Sigmoid colon (tissue), 7 donors: Measurements from ENCODE around the gene PGF. TPM values are rescaled to one million over a fixed set of nuclear protein-coding genes. Genes with fewer than 3 reads are reported as not detected.

Source experiments
- DNase-seq: peaks from one replicate; pipeline ENCODE4 v3.0.0-alpha.2; 2019
- H3K27ac ChIP-seq, 4 donors: fragments of 200-600 bp; sonication (generic); one replicate each; pipeline ENCODE4 v1.5.1; 2016 to 2019; ENCODE audit warnings: mild to moderate bottlenecking in 1 of 4
- H3K27me3 ChIP-seq, 3 donors: fragments of 200-600 bp; sonication (generic); one replicate each; pipeline ENCODE4 v1.5.1; 2019; ENCODE audit warnings: mild to moderate bottlenecking in 1 of 3
- H3K36me3 ChIP-seq, 4 donors: fragments of 200-600 bp; sonication (generic); one replicate each; pipeline ENCODE4 v1.5.1; 2016 to 2019
- H3K4me1 ChIP-seq, 4 donors: fragments of 200-600 bp; sonication (generic); one replicate each; pipeline ENCODE4 v1.5.1; 2017 to 2019
- H3K4me3 ChIP-seq, 4 donors: fragments of 200-600 bp; sonication (generic); one replicate each; pipeline ENCODE4 v1.5.1; 2017 to 2019; ENCODE audit warnings: mild to moderate bottlenecking in 2 of 4, moderate library complexity in 1 of 4
- H3K9me3 ChIP-seq, 4 donors: fragments of 200-600 bp in 3 of 4; sonication (generic) in 3 of 4; one replicate each; pipeline versions ENCODE4 v1.5.1 to v1.6.1; 2013 to 2019
- CTCF ChIP-seq, 4 experiments: fragments of 450-650 bp in 3 of 4; fragments of 200-600 bp in 1 of 4; IDR thresholded peaks; one replicate each; pipeline ENCODE4 v1.5.1; 2016 to 2019; ENCODE audit warnings: antibody characterized with exemption in 4 of 4, mild to moderate bottlenecking in 3 of 4, moderate library complexity in 2 of 4
- EP300 ChIP-seq, 4 donors: sonication (generic); formaldehyde crosslinking; IDR thresholded peaks; one replicate each; pipeline ENCODE4 v1.6.1; 2017; ENCODE audit warnings: antibody characterized with exemption in 4 of 4
- POLR2A ChIP-seq, 2 donors: fragments of 450-650 bp; IDR thresholded peaks; one replicate each; pipeline ENCODE4 v1.6.1; 2016; ENCODE audit warnings: antibody characterized with exemption in 2 of 2, mild to moderate bottlenecking in 2 of 2, moderate library complexity in 2 of 2
- POLR2AphosphoS5 ChIP-seq, 4 donors: sonication (generic); formaldehyde crosslinking; IDR thresholded peaks; one replicate each; pipeline ENCODE4 v1.6.1; 2017; ENCODE audit warnings: antibody characterized with exemption in 4 of 4
- WGBS, 2 donors: extraction: QIAGEN DNeasy Blood & Tissue Kit; methylation state at CpG; one replicate each; pipeline ENCODE4 v1.1.7; 2013; 5-methylcytosine and 5-hydroxymethylcytosine counted together
- intact Hi-C: fragments of 100-400 bp; cut with DNase I; formaldehyde crosslinking; loops from one replicate; pipeline ENCODE4 v1.15.1; 2023
- polyA plus RNA-seq, 3 donors: library from polyadenylated mRNA; stranded (reverse); fragments of 200-250 nt; gene quantifications; one replicate each; pipeline ENCODE4 v1.2.3, GENCODE V29; 2013
- total RNA-seq, 4 donors: library from RNA; depleted of rRNA; stranded (reverse); fragments of >200 nt; gene quantifications; one replicate each; pipeline ENCODE4 v1.1.0, GENCODE V29; 2016
- donor health status: healthy with polysubstance abuse.
- donor health status: Bipolar disorder and iron deficiency.
- donor health status: healthy.

Gene PGF
- total and polyA plus RNA-seq, 7 donors: 1.2 to 15.6 (median 6.3) TPM

GRCh38 chr14:74952697-74953484 is 2.5 kb downstream of the PGF start:
- WGBS, 2 donors: 84 to 87% methylated on average over 18 of the region's 18 CpGs
- DNase-seq: no peak

GRCh38 chr14:74952180-74952665 is 3.2 kb downstream of the PGF start:
- TF ChIP-seq EP300 (IDR thresholded peaks at IDR 0.05): no peak
- no peak for TF ChIP-seq CTCF (IDR thresholded peaks at IDR 0.05)
- no peak for TF ChIP-seq POLR2AphosphoS5 (IDR thresholded peaks at IDR 0.05)
- TF ChIP-seq POLR2A (IDR thresholded peaks at IDR 0.05): no peak
- WGBS, 2 donors: 71 to 83% methylated on average over 6 of the region's 6 CpGs
- Histone ChIP-seq H3K4me3 (no peak overlapping the region), H3K27me3 (peaks cover 0 to 59% (median 6%) of the 10 kb centered on the region in 3 donors), H3K36me3 (no peaks in the 10 kb centered on the region), H3K27ac (no peak overlapping the region), H3K9me3 (no peaks in the 10 kb centered on the region), H3K4me1 (peaks cover 0 to 22% (median 15%) of the 10 kb centered on the region in 4 donors)
- intact Hi-C loops: no loop called here
- no peak for DNase-seq

More at GRCh38 chr14:74952697-74953484, 2.5 kb downstream of the PGF start:
- intact Hi-C loops: no loop called here
- TF ChIP-seq EP300 (IDR thresholded peaks at IDR 0.05): no peak
- TF ChIP-seq POLR2AphosphoS5 (IDR thresholded peaks at IDR 0.05): no peak
- TF ChIP-seq CTCF (IDR thresholded peaks at IDR 0.05): no peak
- TF ChIP-seq POLR2A (IDR thresholded peaks at IDR 0.05): no peak
- Histone ChIP-seq H3K27ac (no peak overlapping the region), H3K27me3 (peaks cover 0 to 59% (median 6%) of the 10 kb centered on the region in 3 donors), H3K4me1 (peaks cover 0 to 22% (median 15%) of the 10 kb centered on the region in 4 donors), H3K36me3 (no peaks in the 10 kb centered on the region), H3K9me3 (no peaks in the 10 kb centered on the region), H3K4me3 (peak overlapping the region in 1 of 4 donors; percentile 47)

- TF ChIP-seq CTCF (IDR thresholded peaks at IDR 0.05) (no peak), EP300 (IDR thresholded peaks at IDR 0.05) (no peak), POLR2AphosphoS5 (IDR thresholded peaks at IDR 0.05) (no peak), POLR2A (IDR thresholded peaks at IDR 0.05) (no peak)
- H3K27ac ChIP-seq: no peak overlapping the region
- peaks cover 0 to 22% (median 18%) of the 10 kb centered on the region in 4 donors for H3K4me1 ChIP-seq
- DNase-seq: peak; percentile 49
- H3K9me3 ChIP-seq: no peaks in the 10 kb centered on the region
- peaks cover 0 to 59% (median 6%) of the 10 kb centered on the region in 3 donors for H3K27me3 ChIP-seq
- H3K36me3 ChIP-seq: no peaks in the 10 kb centered on the region
- H3K4me3 ChIP-seq: no peak overlapping the region
- intact Hi-C loops: no loop called here
- 47 to 56% methylated on average over 15 of the region's 15 CpGs for WGBS, 2 donors
Measured at GRCh38 chr14:74951443-74952179, 3.8 kb downstream of the PGF start.

- peaks cover 0 to 26% (median 22%) of the 10 kb centered on the region in 4 donors for H3K4me1 ChIP-seq
- WGBS, 2 donors: 28 to 65% methylated on average over 9 of the region's 9 CpGs
- no peak overlapping the region for H3K27ac ChIP-seq
- peaks cover 0 to 59% (median 6%) of the 10 kb centered on the region in 3 donors for H3K27me3 ChIP-seq
- no peaks in the 10 kb centered on the region for H3K36me3 ChIP-seq
- H3K4me3 ChIP-seq: no peak overlapping the region
- no peak for TF ChIP-seq POLR2A (IDR thresholded peaks at IDR 0.05)
- no peak for TF ChIP-seq POLR2AphosphoS5 (IDR thresholded peaks at IDR 0.05)
- TF ChIP-seq EP300 (IDR thresholded peaks at IDR 0.05): no peak
- TF ChIP-seq CTCF (IDR thresholded peaks at IDR 0.05): no peak
- H3K9me3 ChIP-seq: no peaks in the 10 kb centered on the region
- intact Hi-C loops: no loop called here
- DNase-seq: no peak
Measured at GRCh38 chr14:74950795-74951442, 4.5 kb downstream of the PGF start.
